GM10266 (cell line): ENCODE data around the gene CNTN4.

Experiments
- DNase-seq: peaks from one replicate; pipeline ENCODE4 v3.0.0; 2012; ENCODE audit errors: extremely low spot score
- TF ChIP-seq, protein P1 (sequence below): IDR thresholded peaks from 2 replicates; pipeline ENCODE4 v1.5.1; 2012; ENCODE audit warnings: mild to moderate bottlenecking, low read depth; ENCODE audit not compliant: control insufficient read depth, insufficient read depth; ENCODE audit errors: missing control alignments

The CNTN4 gene

DNA sequence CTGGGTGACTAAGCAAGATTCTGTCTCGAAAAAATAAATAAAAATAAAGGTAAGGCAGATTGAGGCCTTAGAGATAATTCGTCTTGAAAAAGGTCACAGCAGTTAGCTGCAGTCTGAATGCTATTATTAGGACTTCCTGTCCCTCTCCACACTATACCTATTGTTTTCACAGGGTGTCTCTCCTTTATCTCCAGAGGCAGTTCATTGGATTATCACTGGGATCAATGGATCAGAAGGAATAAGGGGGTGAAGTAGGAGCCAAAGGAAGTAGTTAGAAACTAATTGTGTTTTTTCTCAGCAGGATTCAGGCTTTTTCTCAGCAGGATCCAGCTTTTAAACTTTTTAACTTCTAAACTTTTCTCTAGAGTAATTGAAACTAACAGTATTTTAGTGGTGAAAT lies 684.6 kb downstream of the CNTN4 start:
- TF ChIP-seq, protein P1, sequence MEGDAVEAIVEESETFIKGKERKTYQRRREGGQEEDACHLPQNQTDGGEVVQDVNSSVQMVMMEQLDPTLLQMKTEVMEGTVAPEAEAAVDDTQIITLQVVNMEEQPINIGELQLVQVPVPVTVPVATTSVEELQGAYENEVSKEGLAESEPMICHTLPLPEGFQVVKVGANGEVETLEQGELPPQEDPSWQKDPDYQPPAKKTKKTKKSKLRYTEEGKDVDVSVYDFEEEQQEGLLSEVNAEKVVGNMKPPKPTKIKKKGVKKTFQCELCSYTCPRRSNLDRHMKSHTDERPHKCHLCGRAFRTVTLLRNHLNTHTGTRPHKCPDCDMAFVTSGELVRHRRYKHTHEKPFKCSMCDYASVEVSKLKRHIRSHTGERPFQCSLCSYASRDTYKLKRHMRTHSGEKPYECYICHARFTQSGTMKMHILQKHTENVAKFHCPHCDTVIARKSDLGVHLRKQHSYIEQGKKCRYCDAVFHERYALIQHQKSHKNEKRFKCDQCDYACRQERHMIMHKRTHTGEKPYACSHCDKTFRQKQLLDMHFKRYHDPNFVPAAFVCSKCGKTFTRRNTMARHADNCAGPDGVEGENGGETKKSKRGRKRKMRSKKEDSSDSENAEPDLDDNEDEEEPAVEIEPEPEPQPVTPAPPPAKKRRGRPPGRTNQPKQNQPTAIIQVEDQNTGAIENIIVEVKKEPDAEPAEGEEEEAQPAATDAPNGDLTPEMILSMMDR: no peak
- DNase-seq: no peak

GRCh38 chr3:2784627-2785026 lies 686.0 kb downstream of the CNTN4 start:
- no peak for DNase-seq
- TF ChIP-seq, protein P1: no peak

GRCh38 chr3:2790266-2790815 lies 691.7 kb downstream of the CNTN4 start:
- TF ChIP-seq, protein P1: no peak
- DNase-seq: no peak

DNA sequence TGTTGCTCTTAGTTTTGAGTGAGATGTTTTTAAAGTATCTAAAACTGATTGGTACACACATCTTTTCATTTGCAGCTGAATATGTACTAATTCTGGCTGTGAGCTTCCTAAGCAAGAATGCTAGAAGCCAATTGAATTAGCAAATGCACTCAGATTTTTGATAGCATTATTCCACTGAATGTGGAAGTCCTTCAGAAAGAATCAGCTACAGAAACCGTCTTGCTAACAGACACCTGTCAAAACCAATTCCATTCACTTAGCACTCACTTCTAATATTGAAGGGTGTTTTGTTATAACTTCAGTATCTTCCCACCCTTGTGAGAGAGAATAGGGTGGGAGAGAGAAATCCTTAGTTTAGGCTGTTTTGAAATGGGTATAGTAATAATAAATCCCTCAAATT lies 693.8 kb downstream of the CNTN4 start:
- no peak for DNase-seq

GRCh38 chr3:2793987-2794386 lies 695.3 kb downstream of the CNTN4 start:
- no peak for DNase-seq
- TF ChIP-seq, protein P1: no peak

More for the DNA sequence above, 693.8 kb downstream of the CNTN4 start:
- TF ChIP-seq, protein P1: no peak

GRCh38 chr3:2802429-2802828 lies 703.8 kb downstream of the CNTN4 start:
- no peak for DNase-seq
- TF ChIP-seq, protein P1: no peak

DNA sequence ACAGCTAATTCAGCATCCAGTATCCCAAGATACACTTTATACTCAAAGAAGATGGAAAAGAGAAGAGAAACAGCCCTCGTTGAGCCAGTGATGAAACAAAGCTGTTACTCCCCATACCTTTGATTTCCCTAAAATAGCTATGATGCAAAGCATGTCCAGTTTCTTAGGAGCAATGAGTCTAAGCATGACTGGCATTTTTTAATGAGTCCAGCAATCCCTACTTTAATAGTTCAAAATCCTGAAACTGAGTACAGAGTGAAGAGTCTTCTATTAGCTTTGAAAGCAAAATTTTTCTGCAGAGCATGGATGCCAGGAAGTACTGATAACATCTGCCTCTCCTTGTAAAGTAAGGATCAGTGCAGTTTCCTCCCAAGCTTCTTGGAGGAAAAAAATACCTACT lies 708.8 kb downstream of the CNTN4 start:
- DNase-seq: no peak
- TF ChIP-seq, protein P1: no peak
